Ovary (tissue), 3 donors: ENCODE measurements around the gene SEPTIN5.

ENCODE experiments used
- POLR2A ChIP-seq: fragments of 450-650 bp; IDR thresholded peaks from one replicate; pipeline ENCODE4 v1.6.1; 2017; ENCODE audit warnings: antibody characterized with exemption, mild to moderate bottlenecking, moderate library complexity
- TF ChIP-seq, protein P1 (sequence below), 3 donors: fragments of 450-650 bp in 2 of 3; fragments of 200-600 bp in 1 of 3; IDR thresholded peaks; one replicate each; pipeline versions ENCODE4 v1.5.1 to v1.8.0; 2016 to 2022; ENCODE audit warnings: antibody characterized with exemption in 3 of 3, mild to moderate bottlenecking in 1 of 3
- donor health status: DM: no; HTN: no; CAD: no.

DNA sequence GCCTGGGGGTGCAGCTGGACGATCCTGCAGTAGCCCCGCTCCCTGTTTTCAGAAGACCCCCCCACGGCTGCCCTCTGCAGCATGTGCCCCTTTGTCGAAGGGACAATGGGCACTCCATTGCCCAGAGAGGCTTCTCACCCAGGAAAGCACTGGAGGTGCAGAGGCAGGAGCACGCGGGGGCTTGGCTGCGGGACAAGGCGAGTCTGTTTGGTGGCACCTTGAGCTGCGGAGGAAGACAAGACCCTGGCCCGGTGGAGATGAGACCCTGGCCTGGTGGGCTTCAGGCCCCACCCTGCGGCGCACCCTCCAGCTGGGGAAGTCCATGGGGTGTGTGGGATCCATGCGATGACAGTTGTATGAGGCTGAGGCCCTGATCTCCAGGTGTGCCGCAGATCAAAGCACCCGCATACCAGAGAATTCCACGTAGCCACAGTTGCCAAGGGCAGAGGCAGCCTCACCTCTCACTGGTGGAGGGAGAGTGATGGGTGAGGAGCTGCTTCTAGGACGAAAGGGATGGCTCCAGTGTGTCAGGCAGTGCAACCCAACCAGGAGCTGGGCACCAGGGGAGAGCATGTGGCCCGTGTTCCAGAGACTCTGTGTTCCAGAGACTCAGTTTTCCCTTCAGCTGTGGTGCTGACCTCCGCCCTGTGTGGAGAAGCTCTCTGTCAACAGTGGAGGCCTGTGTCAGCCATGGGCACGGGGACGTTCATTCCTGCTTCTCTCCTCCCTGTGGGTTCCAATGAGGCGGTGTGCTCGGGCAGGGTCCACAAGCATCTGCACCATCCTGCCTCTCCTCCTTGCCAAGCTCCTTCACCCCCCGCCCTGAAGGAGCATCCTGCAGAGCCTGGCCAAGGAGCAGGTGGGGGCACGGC, 56.3 kb downstream of the SEPTIN5 start:
- TF ChIP-seq, protein P1, sequence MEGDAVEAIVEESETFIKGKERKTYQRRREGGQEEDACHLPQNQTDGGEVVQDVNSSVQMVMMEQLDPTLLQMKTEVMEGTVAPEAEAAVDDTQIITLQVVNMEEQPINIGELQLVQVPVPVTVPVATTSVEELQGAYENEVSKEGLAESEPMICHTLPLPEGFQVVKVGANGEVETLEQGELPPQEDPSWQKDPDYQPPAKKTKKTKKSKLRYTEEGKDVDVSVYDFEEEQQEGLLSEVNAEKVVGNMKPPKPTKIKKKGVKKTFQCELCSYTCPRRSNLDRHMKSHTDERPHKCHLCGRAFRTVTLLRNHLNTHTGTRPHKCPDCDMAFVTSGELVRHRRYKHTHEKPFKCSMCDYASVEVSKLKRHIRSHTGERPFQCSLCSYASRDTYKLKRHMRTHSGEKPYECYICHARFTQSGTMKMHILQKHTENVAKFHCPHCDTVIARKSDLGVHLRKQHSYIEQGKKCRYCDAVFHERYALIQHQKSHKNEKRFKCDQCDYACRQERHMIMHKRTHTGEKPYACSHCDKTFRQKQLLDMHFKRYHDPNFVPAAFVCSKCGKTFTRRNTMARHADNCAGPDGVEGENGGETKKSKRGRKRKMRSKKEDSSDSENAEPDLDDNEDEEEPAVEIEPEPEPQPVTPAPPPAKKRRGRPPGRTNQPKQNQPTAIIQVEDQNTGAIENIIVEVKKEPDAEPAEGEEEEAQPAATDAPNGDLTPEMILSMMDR (IDR thresholded peaks at IDR 0.05), result no peak
- no peak for TF ChIP-seq POLR2A
